ENCODE data around the gene RNASE8.
"Not testable (repeated sequence)": the region's sequence is repeated elsewhere in the genome, so short reads cannot be mapped to it uniquely, and the experiment has no call there.

RNASE8 gene

GRCh38 chr14:21030531-21030930 is 27.1 kb upstream of the RNASE8 start:
- FAIRE-seq = no peak

GRCh38 chr14:21032326-21033132 is 25.1 kb upstream of the RNASE8 start:
- FAIRE-seq = no peak

- no peak for FAIRE-seq
Measured at GRCh38 chr14:21033133-21033698, 24.4 kb upstream of the RNASE8 start.

GRCh38 chr14:21034707-21035106 is 22.9 kb upstream of the RNASE8 start, which contains the start of gene RNASE13:
Gene RNASE13 (minus strand): TSS chr14:21034807. CDS start chr14:21034288, 519 bp downstream.
- FAIRE-seq = no peak

GRCh38 chr14:21036751-21037150 is 20.9 kb upstream of the RNASE8 start:
- FAIRE-seq = no peak

GRCh38 chr14:21037156-21037555 is 20.5 kb upstream of the RNASE8 start:
- no peak for FAIRE-seq

- no peak for FAIRE-seq
Measured at GRCh38 chr14:21038441-21039422, 18.9 kb upstream of the RNASE8 start.

GRCh38 chr14:21039585-21040369 is 17.8 kb upstream of the RNASE8 start:
- no peak for FAIRE-seq

- no peak for FAIRE-seq
Measured at GRCh38 chr14:21040370-21040925, 17.2 kb upstream of the RNASE8 start.

- FAIRE-seq = not testable (repeated sequence)
Measured at GRCh38 chr14:21040941-21041340, 16.7 kb upstream of the RNASE8 start.

GRCh38 chr14:21041676-21042433 is 15.8 kb upstream of the RNASE8 start, which contains the start of gene RNASE7:
Gene RNASE7 (plus strand): TSS chr14:21042362. CDS start chr14:21042993, 631 bp downstream.
- FAIRE-seq = no peak

GRCh38 chr14:21042918-21043317 is 14.7 kb upstream of the RNASE8 start:
- no peak for FAIRE-seq

GRCh38 chr14:21043387-21043973 is 14.1 kb upstream of the RNASE8 start:
- no peak for FAIRE-seq

- no peak for FAIRE-seq
Measured at GRCh38 chr14:21043974-21044618, 13.5 kb upstream of the RNASE8 start.

GRCh38 chr14:21047378-21047781 is 10.2 kb upstream of the RNASE8 start:
- FAIRE-seq = no peak

GRCh38 chr14:21048638-21049037 is 9.0 kb upstream of the RNASE8 start:
- FAIRE-seq = no peak

GRCh38 chr14:21049271-21049673 is 8.3 kb upstream of the RNASE8 start:
- no peak for FAIRE-seq

GRCh38 chr14:21050597-21050996 is 7.0 kb upstream of the RNASE8 start:
- no peak for FAIRE-seq

- FAIRE-seq = no peak
Measured at GRCh38 chr14:21053184-21054122, 4.2 kb upstream of the RNASE8 start.
